OCI-LY1 (cell line): ENCODE measurements around the gene C1S.

Source experiments
- EZH2 ChIP-seq: fragments of 200-600 bp; sonication (generic), shearing (Covaris generic); IDR thresholded peaks from 2 replicates; pipeline ENCODE4 v1.8.0; 2017; ENCODE audit warnings: borderline replicate concordance, mixed run types, mild to moderate bottlenecking, antibody characterized with exemption, low read length, moderate library complexity, mixed read lengths
- TF ChIP-seq, protein P1 (sequence below): fragments of 200-600 bp; sonication (generic), shearing (Covaris generic); IDR thresholded peaks from 2 replicates; pipeline ENCODE4 v1.5.1; 2017; ENCODE audit warnings: mild to moderate bottlenecking, antibody characterized with exemption, low read length, moderate library complexity, mixed read lengths

DNA sequence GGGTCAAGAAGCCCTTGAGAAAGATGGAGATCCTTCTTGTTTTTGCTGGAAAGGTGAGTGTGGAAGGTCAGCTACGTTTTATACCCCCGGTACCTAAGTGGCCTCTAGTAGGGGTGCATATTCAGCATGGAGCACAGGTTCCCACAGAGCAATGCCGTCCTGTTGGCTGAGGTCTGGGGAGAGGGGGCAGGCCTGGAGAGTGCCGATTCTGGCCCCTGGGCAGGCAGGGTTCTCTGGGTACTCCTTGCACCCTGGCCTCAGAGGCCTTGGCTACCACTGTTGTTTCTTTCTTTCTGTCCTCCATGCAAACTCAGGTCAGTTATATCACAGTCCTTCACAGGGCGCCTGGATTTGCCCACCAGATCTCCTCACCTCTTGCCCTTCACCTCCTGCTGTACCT, 59.6 kb downstream of the C1S start:
- TF ChIP-seq, protein P1, sequence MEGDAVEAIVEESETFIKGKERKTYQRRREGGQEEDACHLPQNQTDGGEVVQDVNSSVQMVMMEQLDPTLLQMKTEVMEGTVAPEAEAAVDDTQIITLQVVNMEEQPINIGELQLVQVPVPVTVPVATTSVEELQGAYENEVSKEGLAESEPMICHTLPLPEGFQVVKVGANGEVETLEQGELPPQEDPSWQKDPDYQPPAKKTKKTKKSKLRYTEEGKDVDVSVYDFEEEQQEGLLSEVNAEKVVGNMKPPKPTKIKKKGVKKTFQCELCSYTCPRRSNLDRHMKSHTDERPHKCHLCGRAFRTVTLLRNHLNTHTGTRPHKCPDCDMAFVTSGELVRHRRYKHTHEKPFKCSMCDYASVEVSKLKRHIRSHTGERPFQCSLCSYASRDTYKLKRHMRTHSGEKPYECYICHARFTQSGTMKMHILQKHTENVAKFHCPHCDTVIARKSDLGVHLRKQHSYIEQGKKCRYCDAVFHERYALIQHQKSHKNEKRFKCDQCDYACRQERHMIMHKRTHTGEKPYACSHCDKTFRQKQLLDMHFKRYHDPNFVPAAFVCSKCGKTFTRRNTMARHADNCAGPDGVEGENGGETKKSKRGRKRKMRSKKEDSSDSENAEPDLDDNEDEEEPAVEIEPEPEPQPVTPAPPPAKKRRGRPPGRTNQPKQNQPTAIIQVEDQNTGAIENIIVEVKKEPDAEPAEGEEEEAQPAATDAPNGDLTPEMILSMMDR: no peak
- TF ChIP-seq EZH2: no peak
